HG02571 (cell line): ENCODE data around the gene ALKBH6.

Experiments
- ATAC-seq: cut with Tn5 transposase; IDR thresholded peaks from one replicate; pipeline ENCODE4 v1.9.1; 2021; ENCODE audit warnings: mild to moderate bottlenecking, moderate library complexity; ENCODE audit not compliant: unreplicated experiment

ALKBH6 gene

GRCh38 chr19:36030264-36031148, 16.5 kb upstream of the ALKBH6 start:
- ATAC-seq, result no peak

GRCh38 chr19:36028313-36029041, 14.5 kb upstream of the ALKBH6 start:
- ATAC-seq, result no peak

- ATAC-seq, result no peak
Observed at GRCh38 chr19:36027696-36028095, 13.7 kb upstream of the ALKBH6 start.

DNA sequence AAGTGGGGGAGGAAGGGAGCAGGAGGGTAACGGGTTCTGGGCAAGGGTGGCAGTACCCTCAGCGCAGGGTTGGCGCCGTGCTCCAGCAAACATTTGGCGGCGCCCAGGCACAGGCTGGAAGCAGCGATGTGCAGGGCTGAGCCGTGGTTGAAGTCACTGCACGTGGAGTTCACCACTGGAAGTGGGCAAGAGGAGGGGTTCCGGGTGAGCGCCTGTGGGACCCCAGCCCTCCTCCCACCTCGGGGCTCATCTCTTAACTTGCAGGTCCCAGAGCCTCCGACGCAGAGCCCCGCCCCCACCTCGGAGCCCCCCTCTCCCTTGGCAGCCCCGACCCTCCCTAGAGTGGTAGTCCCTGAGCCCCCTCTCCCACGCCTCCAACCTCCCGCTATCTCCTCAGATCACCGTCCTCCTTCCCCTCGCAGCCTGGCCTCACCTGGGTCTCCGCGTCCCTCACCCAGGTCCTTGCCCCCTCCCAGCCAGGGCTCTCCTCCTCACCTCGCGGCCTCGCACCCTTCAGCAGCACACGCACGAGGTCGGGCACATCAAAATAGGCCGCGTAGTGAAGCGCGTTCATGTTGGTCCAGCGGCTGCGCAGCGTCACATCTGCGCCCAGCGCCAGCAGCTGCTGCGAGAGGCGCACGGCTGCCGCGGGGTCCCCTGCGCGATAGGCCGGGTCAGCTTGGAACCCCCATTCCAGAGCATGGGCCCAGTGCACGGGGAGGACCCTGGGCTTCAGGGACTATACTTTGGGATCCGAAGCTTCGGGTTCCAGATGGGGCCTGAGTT, 12.3 kb upstream of the ALKBH6 start:
- ATAC-seq, result no peak

DNA sequence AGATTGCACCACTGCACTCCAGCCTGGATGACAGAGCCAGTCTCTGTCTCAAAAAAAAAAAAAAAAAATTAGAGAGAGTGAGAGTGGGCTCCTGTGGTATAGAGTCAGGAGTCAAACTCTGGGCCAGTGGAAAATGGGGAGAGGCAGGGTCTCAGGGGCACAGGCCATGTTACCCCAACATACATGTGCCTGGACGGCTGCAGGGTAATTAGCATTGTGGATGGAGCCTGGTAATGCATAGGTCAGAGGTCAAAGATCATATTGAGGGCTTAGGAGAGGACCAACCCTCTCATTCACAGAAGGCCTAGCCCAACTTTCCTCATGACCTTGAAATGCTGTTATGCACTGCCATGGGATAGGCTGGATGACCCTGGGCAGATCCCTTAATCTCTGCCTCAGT, 11.5 kb upstream of the ALKBH6 start:
- ATAC-seq, result no peak

DNA sequence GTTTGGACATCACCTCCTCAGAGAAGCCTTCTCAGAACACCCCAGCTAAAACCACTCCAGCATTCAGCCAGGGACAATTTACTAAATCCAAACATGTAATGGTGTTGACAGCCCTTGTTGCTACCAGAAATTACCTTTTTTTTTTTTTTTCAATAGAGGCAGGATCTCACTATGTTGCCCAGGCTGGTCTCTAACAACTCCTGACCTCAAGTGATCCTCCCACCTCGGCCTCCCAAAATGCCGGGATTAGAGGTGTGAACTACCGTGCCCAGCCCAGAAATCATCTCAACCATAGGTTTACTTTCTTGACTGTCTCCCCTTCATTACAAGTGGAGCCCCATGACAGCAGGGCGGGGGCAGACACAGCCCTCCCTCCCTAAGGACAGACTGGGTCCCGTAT, 9.4 kb upstream of the ALKBH6 start:
- no peak for ATAC-seq

GRCh38 chr19:36019061-36019670, 5.2 kb upstream of the ALKBH6 start:
- no peak for ATAC-seq

GRCh38 chr19:36013280-36014011, 567 bp downstream of the ALKBH6 start:
- no peak for ATAC-seq

GRCh38 chr19:36010402-36010801, 3.6 kb downstream of the ALKBH6 start:
- no peak for ATAC-seq

- ATAC-seq, result no peak
Observed at GRCh38 chr19:36009633-36010379, 4.2 kb downstream of the ALKBH6 start.

GRCh38 chr19:36009220-36009619, 4.8 kb downstream of the ALKBH6 start:
- no peak for ATAC-seq

DNA sequence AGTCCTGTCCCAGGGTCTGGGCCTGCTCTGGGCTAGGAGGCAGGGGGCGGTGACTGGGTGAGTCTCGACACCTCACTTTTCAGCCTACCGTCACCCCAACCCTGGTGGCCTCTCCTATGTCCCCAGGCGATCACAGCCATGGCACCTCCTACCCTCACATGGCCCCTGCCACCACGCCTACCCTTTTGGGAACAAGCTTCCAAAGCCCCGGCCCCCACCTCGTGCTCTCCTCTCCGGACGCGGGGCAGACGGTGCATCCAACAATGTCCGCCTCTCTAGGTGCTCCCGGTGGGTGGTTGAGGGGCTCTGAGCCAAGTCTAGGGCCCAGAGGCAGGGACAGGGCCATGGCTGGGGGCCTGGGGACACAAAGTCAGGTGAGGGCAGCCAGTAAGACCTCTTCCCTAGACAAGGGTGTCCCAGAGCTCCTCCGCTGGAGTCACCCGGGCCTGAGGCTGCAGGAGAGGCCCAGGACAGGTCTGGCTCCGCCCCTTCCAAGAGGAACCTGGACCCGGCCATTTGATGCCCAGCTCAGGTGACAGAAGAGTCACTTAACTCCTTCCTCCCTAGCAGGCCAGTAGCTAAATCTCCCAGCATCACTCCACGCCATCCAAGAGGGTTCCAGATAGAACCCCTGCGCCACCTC, 5.6 kb downstream of the ALKBH6 start, which contains the start of gene SYNE4:
TSS of gene SYNE4 (minus strand) at position 478 of the 643 bp plus-strand sequence. CDS start at position 346, 132 bp downstream.
- ATAC-seq, result no peak

GRCh38 chr19:36006955-36007354, 7.1 kb downstream of the ALKBH6 start:
- ATAC-seq, result no peak

- no peak for ATAC-seq
Observed at GRCh38 chr19:36003284-36003683, 10.7 kb downstream of the ALKBH6 start.

- ATAC-seq, result no peak
Observed at GRCh38 chr19:36001605-36002004, 12.4 kb downstream of the ALKBH6 start.

GRCh38 chr19:35996777-35997176, 17.2 kb downstream of the ALKBH6 start:
- ATAC-seq, result no peak

- ATAC-seq, result peak; percentile 77
Observed at GRCh38 chr19:35995048-35995993, 18.7 kb downstream of the ALKBH6 start, which contains the start of gene SDHAF1. TSS of gene SDHAF1 (plus strand) at chr19:35995188. CDS start at chr19:35995275, 87 bp downstream.
